DOHH2 (cell line): ENCODE measurements around the gene GPRC5B.

Experiments used
- EZH2phosphoT487 ChIP-seq: fragments of 200-600 bp; sonication (generic); IDR thresholded peaks from 2 replicates; pipeline ENCODE4 v1.6.1; 2017; ENCODE audit warnings: borderline replicate concordance, mild to moderate bottlenecking, antibody characterized with exemption, low read length, moderate library complexity, mixed read lengths
- TF ChIP-seq, protein P1 (sequence below): fragments of 200-600 bp; sonication (generic); IDR thresholded peaks from one replicate; pipeline ENCODE4 v1.5.1; 2014; ENCODE audit warnings: antibody characterized with exemption, mild to moderate bottlenecking, low read depth, low read length; ENCODE audit not compliant: poor library complexity, severe bottlenecking

DNA sequence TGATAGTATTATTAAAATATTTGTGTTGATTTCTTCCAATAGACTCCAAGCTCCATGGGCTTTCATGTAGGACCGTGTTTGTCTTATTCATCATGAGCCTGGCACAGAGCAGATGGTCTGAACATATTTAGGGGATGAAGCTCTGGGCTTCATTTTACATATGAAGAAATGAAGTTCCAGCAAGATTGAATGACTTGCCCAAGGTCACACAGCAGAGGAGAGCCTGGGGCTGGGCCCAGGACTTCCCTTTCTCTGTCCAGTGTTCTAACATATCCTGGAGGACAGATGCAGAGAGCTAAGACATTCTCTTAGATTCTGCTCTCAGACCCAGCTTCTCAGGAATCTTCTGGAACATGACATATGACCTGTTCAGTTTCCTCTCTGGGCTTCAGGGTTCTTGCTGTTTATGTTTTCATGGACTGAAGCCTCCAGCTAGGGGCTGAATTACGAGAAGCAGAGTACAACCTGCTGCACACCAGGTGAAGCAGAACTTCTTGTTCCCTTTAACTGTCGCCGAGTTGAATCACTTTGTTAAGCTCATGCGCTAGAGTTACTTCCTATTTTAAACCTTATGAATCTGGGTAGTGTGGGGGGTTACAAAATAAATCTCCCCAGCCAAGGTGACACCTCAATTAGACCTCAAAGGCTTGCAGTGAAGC lies 53.6 kb downstream of the GPRC5B start:
- TF ChIP-seq, protein P1, sequence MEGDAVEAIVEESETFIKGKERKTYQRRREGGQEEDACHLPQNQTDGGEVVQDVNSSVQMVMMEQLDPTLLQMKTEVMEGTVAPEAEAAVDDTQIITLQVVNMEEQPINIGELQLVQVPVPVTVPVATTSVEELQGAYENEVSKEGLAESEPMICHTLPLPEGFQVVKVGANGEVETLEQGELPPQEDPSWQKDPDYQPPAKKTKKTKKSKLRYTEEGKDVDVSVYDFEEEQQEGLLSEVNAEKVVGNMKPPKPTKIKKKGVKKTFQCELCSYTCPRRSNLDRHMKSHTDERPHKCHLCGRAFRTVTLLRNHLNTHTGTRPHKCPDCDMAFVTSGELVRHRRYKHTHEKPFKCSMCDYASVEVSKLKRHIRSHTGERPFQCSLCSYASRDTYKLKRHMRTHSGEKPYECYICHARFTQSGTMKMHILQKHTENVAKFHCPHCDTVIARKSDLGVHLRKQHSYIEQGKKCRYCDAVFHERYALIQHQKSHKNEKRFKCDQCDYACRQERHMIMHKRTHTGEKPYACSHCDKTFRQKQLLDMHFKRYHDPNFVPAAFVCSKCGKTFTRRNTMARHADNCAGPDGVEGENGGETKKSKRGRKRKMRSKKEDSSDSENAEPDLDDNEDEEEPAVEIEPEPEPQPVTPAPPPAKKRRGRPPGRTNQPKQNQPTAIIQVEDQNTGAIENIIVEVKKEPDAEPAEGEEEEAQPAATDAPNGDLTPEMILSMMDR: no peak
- no peak for TF ChIP-seq EZH2phosphoT487
